Upper lobe of left lung (tissue), 6 donors: ENCODE data around the gene TFCP2L1. TPM values are rescaled to one million over a fixed set of nuclear protein-coding genes. Genes with fewer than 3 reads are reported as not detected.

ENCODE experiments used
- ATAC-seq, 2 donors: fragments of 200-7000 bp; cut with Tn5 transposase; one replicate each; pipeline ENCODE4 v1.9.1; 2022; ENCODE audit warnings: mild to moderate bottlenecking in 2 of 2, moderate library complexity in 2 of 2; ENCODE audit not compliant: low FRiP score in 2 of 2
- DNase-seq, 2 donors: peaks; one replicate each; pipeline ENCODE4 v3.0.0-alpha.2; 2019 to 2020
- H3K27ac ChIP-seq, 4 donors: fragments of 200-600 bp; sonication (generic); one replicate each; pipeline ENCODE4 v1.5.1; 2016 to 2019
- H3K27me3 ChIP-seq, 4 donors: fragments of 200-600 bp; sonication (generic); one replicate each; pipeline ENCODE4 v1.5.1; 2017 to 2019
- H3K36me3 ChIP-seq, 4 donors: fragments of 200-600 bp; sonication (generic); one replicate each; pipeline ENCODE4 v1.5.1; 2016 to 2019
- H3K4me1 ChIP-seq, 4 donors: fragments of 200-600 bp; sonication (generic); one replicate each; pipeline ENCODE4 v1.5.1; 2018 to 2019
- H3K4me3 ChIP-seq, 4 donors: fragments of 200-600 bp; sonication (generic); one replicate each; pipeline ENCODE4 v1.5.1; 2017 to 2019; ENCODE audit warnings: mild to moderate bottlenecking in 2 of 4, moderate library complexity in 1 of 4
- H3K9me3 ChIP-seq, 4 donors: fragments of 200-600 bp; sonication (generic); one replicate each; pipeline ENCODE4 v1.5.1; 2018 to 2019
- EP300 ChIP-seq, 4 donors: sonication (generic); formaldehyde crosslinking; IDR thresholded peaks; one replicate each; pipeline ENCODE4 v1.5.1; 2017; ENCODE audit warnings: antibody characterized with exemption in 4 of 4, control low read depth in 2 of 4
- POLR2A ChIP-seq, 4 donors: fragments of 450-650 bp; IDR thresholded peaks; one replicate each; pipeline ENCODE4 v1.5.1; 2016 to 2017; ENCODE audit warnings: antibody characterized with exemption in 4 of 4, mild to moderate bottlenecking in 2 of 4
- POLR2AphosphoS5 ChIP-seq, 2 donors: sonication (generic); formaldehyde crosslinking; IDR thresholded peaks; one replicate each; pipeline ENCODE4 v1.5.1; 2017; ENCODE audit warnings: antibody characterized with exemption in 2 of 2
- WGBS, 2 donors: methylation state at CpG; one replicate each; pipeline ENCODE4 v1.1.5; 2017 to 2018; 5-methylcytosine and 5-hydroxymethylcytosine counted together
- total RNA-seq, 6 donors: library from RNA; depleted of rRNA in 4 of 6; stranded (reverse); fragments of >200 nt in 4 of 6; gene quantifications; one replicate each; pipeline versions ENCODE4 v1.1.0 to v1.2.1, GENCODE V29; 2016 to 2021
- TF ChIP-seq, protein P1 (sequence below), 6 experiments: fragments of 450-650 bp in 4 of 6; fragments of 200-600 bp in 2 of 6; sonication (generic) in 2 of 6; IDR thresholded peaks; one replicate each; pipeline ENCODE4 v1.5.1; 2016 to 2019; ENCODE audit warnings: antibody characterized with exemption in 6 of 6
- donor health status: DM: no; HTN: no; CAD: no; lungs with moderate emphysema.
- donor health status: DM: no; HTN: yes; CAD: no; lungs with severe emphysema.

TFCP2L1 gene
- total RNA-seq, 6 donors from 2014 or later: 15.3 to 47.1 (median 33.7) TPM

DNA sequence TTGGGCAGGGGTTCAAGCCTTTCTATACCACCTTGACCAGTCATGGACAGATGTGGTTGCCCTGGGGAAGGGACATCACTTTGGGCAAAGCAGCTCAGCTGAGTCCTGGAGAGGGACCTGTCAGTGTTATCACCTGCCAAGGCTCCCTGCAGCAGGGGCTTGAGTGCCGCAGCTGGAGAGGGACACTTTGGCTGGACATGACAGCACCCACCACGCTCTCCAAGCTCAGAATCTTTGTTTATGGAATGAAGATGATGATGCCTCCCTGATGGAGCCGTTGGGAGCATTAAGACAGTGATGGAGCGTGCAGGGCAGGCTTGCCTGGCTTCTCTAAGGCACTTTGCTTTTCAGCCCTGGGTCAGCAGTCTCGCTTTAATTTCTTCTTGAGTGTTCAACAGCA, 4.3 kb upstream of the TFCP2L1 start:
- Histone ChIP-seq H3K4me3 (no peak overlapping the region), H3K27ac (no peak overlapping the region), H3K36me3 (no peaks in the 10 kb centered on the region), H3K4me1 (peaks cover 5 to 15% (median 9%) of the 10 kb centered on the region in 4 donors), H3K9me3 (no peaks in the 10 kb centered on the region), H3K27me3 (peaks cover 0 to 10% (median 5%) of the 10 kb centered on the region in 4 donors)
- DNase-seq: no peak
- TF ChIP-seq POLR2A (IDR thresholded peaks at IDR 0.05): no peak
- TF ChIP-seq, protein P1, sequence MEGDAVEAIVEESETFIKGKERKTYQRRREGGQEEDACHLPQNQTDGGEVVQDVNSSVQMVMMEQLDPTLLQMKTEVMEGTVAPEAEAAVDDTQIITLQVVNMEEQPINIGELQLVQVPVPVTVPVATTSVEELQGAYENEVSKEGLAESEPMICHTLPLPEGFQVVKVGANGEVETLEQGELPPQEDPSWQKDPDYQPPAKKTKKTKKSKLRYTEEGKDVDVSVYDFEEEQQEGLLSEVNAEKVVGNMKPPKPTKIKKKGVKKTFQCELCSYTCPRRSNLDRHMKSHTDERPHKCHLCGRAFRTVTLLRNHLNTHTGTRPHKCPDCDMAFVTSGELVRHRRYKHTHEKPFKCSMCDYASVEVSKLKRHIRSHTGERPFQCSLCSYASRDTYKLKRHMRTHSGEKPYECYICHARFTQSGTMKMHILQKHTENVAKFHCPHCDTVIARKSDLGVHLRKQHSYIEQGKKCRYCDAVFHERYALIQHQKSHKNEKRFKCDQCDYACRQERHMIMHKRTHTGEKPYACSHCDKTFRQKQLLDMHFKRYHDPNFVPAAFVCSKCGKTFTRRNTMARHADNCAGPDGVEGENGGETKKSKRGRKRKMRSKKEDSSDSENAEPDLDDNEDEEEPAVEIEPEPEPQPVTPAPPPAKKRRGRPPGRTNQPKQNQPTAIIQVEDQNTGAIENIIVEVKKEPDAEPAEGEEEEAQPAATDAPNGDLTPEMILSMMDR (IDR thresholded peaks at IDR 0.05): no peak
- no peak for TF ChIP-seq EP300 (IDR thresholded peaks at IDR 0.05)
- TF ChIP-seq POLR2AphosphoS5 (IDR thresholded peaks at IDR 0.05): no peak
- WGBS, 2 donors: 79 to 85% methylated on average over 5 of the region's 5 CpGs
- ATAC-seq: no peak

DNA sequence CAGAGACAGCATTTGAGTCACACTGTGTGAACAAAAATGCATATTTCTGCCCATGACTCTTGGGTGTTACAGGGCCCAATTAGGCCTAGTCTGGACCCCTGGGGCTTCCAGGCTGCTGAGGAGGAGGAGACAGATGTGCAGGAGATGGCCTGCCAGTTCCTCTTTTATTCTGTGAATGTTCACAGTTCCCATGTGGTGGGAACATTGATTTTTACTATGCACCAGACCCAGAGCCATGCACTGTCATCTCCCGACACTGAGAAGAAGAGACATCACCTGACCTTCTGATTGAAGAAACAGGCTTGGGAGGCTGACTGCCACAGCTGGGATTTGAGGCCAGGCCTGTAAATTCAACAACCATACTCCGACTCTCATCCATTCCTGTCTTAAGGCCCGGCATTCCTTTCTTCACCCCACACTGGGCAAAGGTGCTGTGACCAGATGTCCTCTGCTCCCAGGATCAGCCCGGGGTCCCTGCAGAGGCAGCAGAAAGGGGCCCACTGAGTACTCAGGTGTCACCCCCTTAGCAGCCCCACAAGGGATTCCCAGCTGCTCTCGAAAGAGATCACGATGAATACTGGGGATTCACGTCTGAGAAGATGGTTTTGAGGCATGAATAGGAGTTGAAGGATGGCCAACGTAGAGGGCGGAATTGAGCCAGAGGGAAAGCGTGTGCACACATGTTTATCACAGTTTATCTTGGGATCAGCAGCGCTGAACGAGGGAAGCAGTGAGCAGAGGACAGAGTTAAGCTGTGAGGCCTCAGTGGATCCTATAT, 3.6 kb upstream of the TFCP2L1 start:
- Histone ChIP-seq H3K36me3 (no peaks in the 10 kb centered on the region), H3K27me3 (peaks cover 0 to 12% (median 6%) of the 10 kb centered on the region in 4 donors), H3K27ac (no peak overlapping the region), H3K9me3 (no peaks in the 10 kb centered on the region), H3K4me3 (no peak overlapping the region), H3K4me1 (peaks cover 8 to 20% (median 9%) of the 10 kb centered on the region in 4 donors)
- ATAC-seq (no peak), DNase-seq (no peak)
- TF ChIP-seq POLR2A (IDR thresholded peaks at IDR 0.05) (no peak), EP300 (IDR thresholded peaks at IDR 0.05) (no peak), POLR2AphosphoS5 (IDR thresholded peaks at IDR 0.05) (no peak)
- TF ChIP-seq, protein P1 (IDR thresholded peaks at IDR 0.05): no peak
- 87 to 89% methylated on average over 12 of the region's 12 CpGs for WGBS, 2 donors

GRCh38 chr2:121287956-121288355, 3.0 kb upstream of the TFCP2L1 start:
- TF ChIP-seq POLR2AphosphoS5 (IDR thresholded peaks at IDR 0.05) (no peak), POLR2A (IDR thresholded peaks at IDR 0.05) (no peak), EP300 (IDR thresholded peaks at IDR 0.05) (no peak)
- TF ChIP-seq, protein P1 (IDR thresholded peaks at IDR 0.05): no peak
- no peaks in the 10 kb centered on the region for H3K9me3 ChIP-seq
- no peaks in the 10 kb centered on the region for H3K36me3 ChIP-seq
- DNase-seq: no peak
- H3K27me3 ChIP-seq: peaks cover 0 to 12% (median 6%) of the 10 kb centered on the region in 4 donors
- peaks cover 8 to 23% (median 11%) of the 10 kb centered on the region in 4 donors for H3K4me1 ChIP-seq
- WGBS, 2 donors: 88 to 94% methylated on average over 3 of the region's 4 CpGs
- no peak for ATAC-seq
- H3K27ac ChIP-seq: no peak overlapping the region
- no peak overlapping the region for H3K4me3 ChIP-seq

DNA sequence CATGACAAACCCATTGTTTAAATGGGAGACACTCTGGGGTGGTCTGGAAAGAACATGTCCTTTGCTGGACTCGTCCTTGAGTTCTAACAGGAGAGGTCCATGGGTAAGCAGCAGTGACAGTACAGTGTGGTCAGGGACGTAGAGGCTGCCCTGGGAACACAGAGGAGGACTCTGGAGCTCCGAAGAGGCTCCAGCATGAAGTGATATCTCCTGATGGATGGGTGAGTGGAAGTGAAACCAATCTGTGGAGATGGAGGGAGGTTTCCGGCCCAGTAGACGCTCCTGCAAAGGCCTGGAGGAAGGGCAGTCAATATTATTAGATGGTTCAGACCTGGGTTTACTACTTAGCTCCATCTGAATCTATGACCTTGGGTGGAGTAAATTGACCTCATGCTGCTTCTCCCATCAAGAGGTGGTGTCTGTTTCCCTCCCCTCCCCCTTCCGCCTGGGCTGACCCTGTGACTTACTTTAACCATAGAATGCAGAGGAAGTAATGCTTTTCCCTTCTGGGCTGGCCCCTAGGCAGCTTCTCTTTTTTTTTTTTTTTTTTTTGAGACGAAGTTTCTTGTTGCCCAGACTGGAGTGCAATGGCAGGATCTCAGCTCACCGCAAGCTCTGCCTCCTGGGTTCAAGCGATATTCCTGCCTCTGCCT, 2.3 kb upstream of the TFCP2L1 start:
- Histone ChIP-seq H3K27me3 (peaks cover 0 to 12% (median 6%) of the 10 kb centered on the region in 4 donors), H3K9me3 (no peaks in the 10 kb centered on the region), H3K4me3 (no peak overlapping the region), H3K27ac (peak overlapping the region in 1 of 4 donors; percentile 15), H3K4me1 (peaks cover 9 to 30% (median 12%) of the 10 kb centered on the region in 4 donors), H3K36me3 (no peaks in the 10 kb centered on the region)
- TF ChIP-seq POLR2AphosphoS5 (IDR thresholded peaks at IDR 0.05) (no peak), EP300 (IDR thresholded peaks at IDR 0.05) (no peak), POLR2A (IDR thresholded peaks at IDR 0.05) (no peak)
- TF ChIP-seq, protein P1 (IDR thresholded peaks at IDR 0.05): no peak
- 74 to 75% methylated on average over 8 to 9 of the region's 9 CpGs for WGBS, 2 donors
- DNase-seq: no peak
- ATAC-seq: peak in 1 of 2 donors; percentile 54
